Small intestine (tissue), 7 donors: ENCODE measurements around the gene SLC6A2. TPM values are rescaled to one million over a fixed set of nuclear protein-coding genes. Genes with fewer than 3 reads are reported as not detected.

Experiments used
- DNase-seq, 2 donors: peaks; one replicate each; pipeline versions ENCODE4 v3.0.0 to v3.0.0-alpha.2; 2013
- FAIRE-seq: peaks from 2 replicates; lab custom pipeline; 2012; peaks lifted over from hg19 to GRCh38; lab: Jason Lieb, UNC
- H3K27ac ChIP-seq, 3 donors: one replicate each; pipeline ENCODE4 v1.5.1; 2013; ENCODE audit warnings: low read length in 2 of 3, mild to moderate bottlenecking in 2 of 3, control low read depth in 1 of 3, inconsistent platforms in 1 of 3, low read depth in 1 of 3, moderate library complexity in 1 of 3
- H3K27me3 ChIP-seq, 3 donors: one replicate each; pipeline ENCODE4 v1.6.1; 2013; ENCODE audit warnings: low read length in 3 of 3, inconsistent platforms in 1 of 3; ENCODE audit not compliant: control insufficient read depth in 3 of 3, insufficient read depth in 3 of 3
- H3K36me3 ChIP-seq, 3 donors: one replicate each; pipeline ENCODE4 v1.6.1; 2013; ENCODE audit warnings: low read length in 3 of 3, inconsistent platforms in 1 of 3, low read depth in 1 of 3, mild to moderate bottlenecking in 1 of 3, moderate library complexity in 1 of 3; ENCODE audit not compliant: control insufficient read depth in 3 of 3, insufficient read depth in 2 of 3
- H3K4me1 ChIP-seq, 3 donors: one replicate each; pipeline ENCODE4 v1.6.1; 2013; ENCODE audit warnings: low read length in 2 of 3, inconsistent platforms in 1 of 3, low read depth in 1 of 3, mild to moderate bottlenecking in 1 of 3, moderate library complexity in 1 of 3; ENCODE audit not compliant: control insufficient read depth in 3 of 3, insufficient read depth in 2 of 3
- H3K4me3 ChIP-seq, 3 donors: one replicate each; pipeline ENCODE4 v1.5.1; 2013; ENCODE audit warnings: low read length in 3 of 3, control low read depth in 1 of 3, inconsistent platforms in 1 of 3, low read depth in 1 of 3, mild to moderate bottlenecking in 1 of 3, moderate library complexity in 1 of 3
- H3K9me3 ChIP-seq, 2 donors: one replicate each; pipeline ENCODE4 v1.6.1; 2013; ENCODE audit warnings: low read depth in 1 of 2, low read length in 1 of 2; ENCODE audit not compliant: control insufficient read depth in 2 of 2, insufficient read depth in 1 of 2
- WGBS, 3 donors: extraction: QIAGEN DNeasy Blood & Tissue Kit; methylation state at CpG; one replicate each; pipeline ENCODE4 v1.1.7; 2013; 5-methylcytosine and 5-hydroxymethylcytosine counted together
- polyA plus RNA-seq, 4 donors: library from polyadenylated mRNA; stranded (reverse) in 3 of 4; unstranded in 1 of 4; fragments of 200-250 nt in 3 of 4; fragments of 120-200 nt in 1 of 4; gene quantifications; one replicate each; pipeline versions ENCODE4 v1.2.1 to v1.2.3, GENCODE V29; 2013
- donor health status: healthy with polysubstance abuse.
- donor health status: control.
- donor health status: control.
- donor health status: Bipolar disorder and iron deficiency.
- donor health status: healthy.

SLC6A2 gene
- polyA plus RNA-seq, 4 donors: 0.22 TPM; not detected in 3

GRCh38 chr16:55624696-55625095 lies 31.1 kb upstream of the SLC6A2 start:
- H3K27me3 ChIP-seq: no peaks in the 10 kb centered on the region
- H3K27ac ChIP-seq: no peak overlapping the region
- DNase-seq: no peak
- no peaks in the 10 kb centered on the region for H3K9me3 ChIP-seq
- FAIRE-seq: no peak
- H3K36me3 ChIP-seq: no peaks in the 10 kb centered on the region
- H3K4me1 ChIP-seq: no peaks in the 10 kb centered on the region
- H3K4me3 ChIP-seq: no peak overlapping the region
- 92 to 95% (median 95%) methylated on average over 5 of the region's 5 CpGs for WGBS, 3 donors

GRCh38 chr16:55625843-55626242 lies 29.9 kb upstream of the SLC6A2 start:
- FAIRE-seq: no peak
- 70 to 74% (median 71%) methylated on average over 3 of the region's 3 CpGs for WGBS, 3 donors
- no peaks in the 10 kb centered on the region for H3K36me3 ChIP-seq

GRCh38 chr16:55628306-55628968 lies 27.4 kb upstream of the SLC6A2 start:
- Histone ChIP-seq H3K4me3 (no peak overlapping the region), H3K4me1 (no peaks in the 10 kb centered on the region), H3K27me3 (no peaks in the 10 kb centered on the region), H3K27ac (no peak overlapping the region), H3K9me3 (no peaks in the 10 kb centered on the region), H3K36me3 (no peaks in the 10 kb centered on the region)
- DNase-seq (no peak), FAIRE-seq (no peak)
- 69 to 75% (median 70%) methylated on average over 6 of the region's 6 CpGs for WGBS, 3 donors

More at GRCh38 chr16:55625843-55626242, 29.9 kb upstream of the SLC6A2 start:
- DNase-seq: no peak
- Histone ChIP-seq H3K9me3 (no peaks in the 10 kb centered on the region), H3K27me3 (no peaks in the 10 kb centered on the region), H3K27ac (no peak overlapping the region), H3K4me3 (no peak overlapping the region), H3K4me1 (no peaks in the 10 kb centered on the region)

GRCh38 chr16:55630774-55631173 lies 25.0 kb upstream of the SLC6A2 start:
- H3K36me3 ChIP-seq: no peaks in the 10 kb centered on the region
- no peak for FAIRE-seq
- no peaks in the 10 kb centered on the region for H3K27me3 ChIP-seq
- no peaks in the 10 kb centered on the region for H3K9me3 ChIP-seq
- H3K27ac ChIP-seq: no peak overlapping the region
- H3K4me1 ChIP-seq: no peaks in the 10 kb centered on the region
- DNase-seq: no peak
- H3K4me3 ChIP-seq: no peak overlapping the region

GRCh38 chr16:55632259-55632658 lies 23.5 kb upstream of the SLC6A2 start:
- no peak overlapping the region for H3K4me3 ChIP-seq
- FAIRE-seq (no peak), DNase-seq (no peak)

GRCh38 chr16:55634193-55634592 lies 21.6 kb upstream of the SLC6A2 start:
- H3K9me3 ChIP-seq: no peaks in the 10 kb centered on the region
- DNase-seq (no peak), FAIRE-seq (no peak)
- H3K4me1 ChIP-seq: no peaks in the 10 kb centered on the region
- no peaks in the 10 kb centered on the region for H3K27me3 ChIP-seq
- no peaks in the 10 kb centered on the region for H3K36me3 ChIP-seq
- H3K27ac ChIP-seq: no peak overlapping the region
- no peak overlapping the region for H3K4me3 ChIP-seq

More at GRCh38 chr16:55632259-55632658, 23.5 kb upstream of the SLC6A2 start:
- no peak overlapping the region for H3K27ac ChIP-seq
- no peaks in the 10 kb centered on the region for H3K36me3 ChIP-seq
- H3K9me3 ChIP-seq: no peaks in the 10 kb centered on the region
- no peaks in the 10 kb centered on the region for H3K27me3 ChIP-seq
- H3K4me1 ChIP-seq: no peaks in the 10 kb centered on the region

GRCh38 chr16:55638256-55638655 lies 17.5 kb upstream of the SLC6A2 start:
- DNase-seq (no peak), FAIRE-seq (no peak)
- Histone ChIP-seq H3K36me3 (no peaks in the 10 kb centered on the region), H3K4me3 (no peak overlapping the region), H3K27ac (no peak overlapping the region), H3K4me1 (no peaks in the 10 kb centered on the region), H3K9me3 (no peaks in the 10 kb centered on the region), H3K27me3 (no peaks in the 10 kb centered on the region)
- WGBS, 3 donors: 87 to 92% (median 91%) methylated on average over 5 of the region's 5 CpGs

GRCh38 chr16:55640701-55641327 lies 15.0 kb upstream of the SLC6A2 start:
- no peaks in the 10 kb centered on the region for H3K4me1 ChIP-seq
- WGBS, 3 donors: 73 to 78% (median 74%) methylated on average over 9 of the region's 9 CpGs

More at GRCh38 chr16:55640701-55641327, 15.0 kb upstream of the SLC6A2 start:
- FAIRE-seq (no peak), DNase-seq (no peak)
- Histone ChIP-seq H3K27me3 (no peaks in the 10 kb centered on the region), H3K27ac (no peak overlapping the region), H3K9me3 (no peaks in the 10 kb centered on the region), H3K4me3 (no peak overlapping the region), H3K36me3 (no peaks in the 10 kb centered on the region)
